ENCODE results near the gene PTK6.
"Not testable (repeated sequence)": the region's sequence is repeated elsewhere in the genome, so short reads cannot be mapped to it uniquely, and the experiment has no call there.

Gene PTK6

GRCh38 chr20:63517376-63518309, 19.5 kb downstream of the PTK6 start:
- peaks cover 18% of the 10 kb centered on the region for H3K36me3 Mint-ChIP-seq (ENCODE audit: low read depth)
- H3K4me1 Mint-ChIP-seq (ENCODE audit: low read depth) = peaks cover 24% of the 10 kb centered on the region
- H3K27ac Mint-ChIP-seq = no peak overlapping the region
- H3K4me3 Mint-ChIP-seq = no peak overlapping the region
- peaks cover 18% of the 10 kb centered on the region for H3K9me3 Mint-ChIP-seq
- intact Hi-C loops (cut with micrococcal nuclease) = no loop called here
- H3K27me3 Mint-ChIP-seq = peaks cover 53% of the 10 kb centered on the region

- H3K36me3 Mint-ChIP-seq (ENCODE audit: low read depth); intact Hi-C loops (cut with micrococcal nuclease); H3K27ac Mint-ChIP-seq; H3K4me1 Mint-ChIP-seq (ENCODE audit: low read depth); H3K4me3 Mint-ChIP-seq: not testable (repeated sequence)
- Mint-ChIP-seq H3K27me3 (peaks cover 69% of the 10 kb centered on the region), H3K9me3 (peaks cover 14% of the 10 kb centered on the region)
Measured at GRCh38 chr20:63514520-63514919, 22.7 kb downstream of the PTK6 start.

- Mint-ChIP-seq H3K4me3 (no peak overlapping the region), H3K4me1 (ENCODE audit: low read depth) (peaks cover 6% of the 10 kb centered on the region), H3K27ac (no peak overlapping the region), H3K27me3 (peaks cover 65% of the 10 kb centered on the region), H3K9me3 (peaks cover 14% of the 10 kb centered on the region), H3K36me3 (ENCODE audit: low read depth) (no peaks in the 10 kb centered on the region)
- intact Hi-C loops (cut with micrococcal nuclease) = no loop called here
Measured at GRCh38 chr20:63513207-63513606, 24.0 kb downstream of the PTK6 start.

GRCh38 chr20:63509088-63509564, 28.1 kb downstream of the PTK6 start:
- Mint-ChIP-seq H3K27me3 (peaks cover 63% of the 10 kb centered on the region), H3K4me3 (no peak overlapping the region)

GRCh38 chr20:63508072-63508768, 29.0 kb downstream of the PTK6 start:
- H3K27ac Mint-ChIP-seq = no peak overlapping the region
- no peaks in the 10 kb centered on the region for H3K36me3 Mint-ChIP-seq (ENCODE audit: low read depth)
- intact Hi-C loops (cut with micrococcal nuclease) = no loop called here
- H3K4me3 Mint-ChIP-seq = no peak overlapping the region
- peaks cover 68% of the 10 kb centered on the region for H3K27me3 Mint-ChIP-seq
- H3K9me3 Mint-ChIP-seq = peaks cover 10% of the 10 kb centered on the region
- H3K4me1 Mint-ChIP-seq (ENCODE audit: low read depth) = peaks cover 6% of the 10 kb centered on the region

More at GRCh38 chr20:63509088-63509564, 28.1 kb downstream of the PTK6 start:
- intact Hi-C loops (cut with micrococcal nuclease) = no loop called here
- no peaks in the 10 kb centered on the region for H3K36me3 Mint-ChIP-seq (ENCODE audit: low read depth)
- peaks cover 6% of the 10 kb centered on the region for H3K4me1 Mint-ChIP-seq (ENCODE audit: low read depth)
- peaks cover 12% of the 10 kb centered on the region for H3K9me3 Mint-ChIP-seq
- H3K27ac Mint-ChIP-seq = no peak overlapping the region

- no peak overlapping the region for H3K4me3 Mint-ChIP-seq
- peaks cover 69% of the 10 kb centered on the region for H3K27me3 Mint-ChIP-seq
- H3K4me1 Mint-ChIP-seq (ENCODE audit: low read depth) = peaks cover 6% of the 10 kb centered on the region
- intact Hi-C loops (cut with micrococcal nuclease) = no loop called here
- no peaks in the 10 kb centered on the region for H3K36me3 Mint-ChIP-seq (ENCODE audit: low read depth)
- no peak overlapping the region for H3K27ac Mint-ChIP-seq
- H3K9me3 Mint-ChIP-seq = peaks cover 10% of the 10 kb centered on the region
Measured at GRCh38 chr20:63507083-63507743, 30.0 kb downstream of the PTK6 start.

GRCh38 chr20:63505723-63506122, 31.5 kb downstream of the PTK6 start:
- Mint-ChIP-seq H3K27me3 (peaks cover 68% of the 10 kb centered on the region), H3K36me3 (ENCODE audit: low read depth) (no peaks in the 10 kb centered on the region), H3K27ac (no peak overlapping the region), H3K4me1 (ENCODE audit: low read depth) (peaks cover 6% of the 10 kb centered on the region), H3K4me3 (no peak overlapping the region), H3K9me3 (peaks cover 10% of the 10 kb centered on the region)
- intact Hi-C loops (cut with micrococcal nuclease) = no loop called here

- Mint-ChIP-seq H3K4me1 (ENCODE audit: low read depth) (peaks cover 6% of the 10 kb centered on the region), H3K4me3 (no peak overlapping the region), H3K27me3 (peaks cover 69% of the 10 kb centered on the region), H3K9me3 (peaks cover 10% of the 10 kb centered on the region), H3K36me3 (ENCODE audit: low read depth) (no peaks in the 10 kb centered on the region), H3K27ac (no peak overlapping the region)
- intact Hi-C loops (cut with micrococcal nuclease) = no loop called here
Measured at GRCh38 chr20:63505281-63505680, 31.9 kb downstream of the PTK6 start.

GRCh38 chr20:63504642-63505041, 32.5 kb downstream of the PTK6 start:
- Mint-ChIP-seq H3K9me3 (peaks cover 10% of the 10 kb centered on the region), H3K4me1 (ENCODE audit: low read depth) (peaks cover 6% of the 10 kb centered on the region), H3K27me3 (peaks cover 69% of the 10 kb centered on the region), H3K27ac (no peak overlapping the region), H3K4me3 (no peak overlapping the region), H3K36me3 (ENCODE audit: low read depth) (no peaks in the 10 kb centered on the region)
- intact Hi-C loops (cut with micrococcal nuclease) = no loop called here

- H3K9me3 Mint-ChIP-seq = peaks cover 10% of the 10 kb centered on the region
- peaks cover 67% of the 10 kb centered on the region for H3K27me3 Mint-ChIP-seq
- H3K36me3 Mint-ChIP-seq (ENCODE audit: low read depth) = no peaks in the 10 kb centered on the region
- no peak overlapping the region for H3K27ac Mint-ChIP-seq
- H3K4me1 Mint-ChIP-seq (ENCODE audit: low read depth) = no peaks in the 10 kb centered on the region
- intact Hi-C loops (cut with micrococcal nuclease) = no loop called here
- no peak overlapping the region for H3K4me3 Mint-ChIP-seq
Measured at GRCh38 chr20:63503524-63503923, 33.7 kb downstream of the PTK6 start.

- H3K36me3 Mint-ChIP-seq (ENCODE audit: low read depth) = no peaks in the 10 kb centered on the region
- no peak overlapping the region for H3K27ac Mint-ChIP-seq
- H3K9me3 Mint-ChIP-seq = peaks cover 10% of the 10 kb centered on the region
- H3K4me1 Mint-ChIP-seq (ENCODE audit: low read depth) = no peaks in the 10 kb centered on the region
- intact Hi-C loops (cut with micrococcal nuclease) = no loop called here
- H3K4me3 Mint-ChIP-seq = no peak overlapping the region
- H3K27me3 Mint-ChIP-seq = peaks cover 66% of the 10 kb centered on the region
Measured at GRCh38 chr20:63502671-63503172, 34.5 kb downstream of the PTK6 start.

- peaks cover 10% of the 10 kb centered on the region for H3K9me3 Mint-ChIP-seq
- H3K36me3 Mint-ChIP-seq (ENCODE audit: low read depth) = no peaks in the 10 kb centered on the region
- intact Hi-C loops (cut with micrococcal nuclease) = no loop called here
- peaks cover 1% of the 10 kb centered on the region for H3K4me1 Mint-ChIP-seq (ENCODE audit: low read depth)
- no peak overlapping the region for H3K4me3 Mint-ChIP-seq
- H3K27me3 Mint-ChIP-seq = peaks cover 73% of the 10 kb centered on the region
- H3K27ac Mint-ChIP-seq = no peak overlapping the region
Measured at GRCh38 chr20:63501818-63502670, 35.1 kb downstream of the PTK6 start.
